GM21526 (cell line): ENCODE results near the gene FAM184A.
"Not testable (repeated sequence)": the region's sequence is repeated elsewhere in the genome, so short reads cannot be mapped to it uniquely, and the experiment has no call there.

Experiments used
- ATAC-seq: cut with Tn5 transposase; IDR thresholded peaks from one replicate; pipeline ENCODE4 v1.9.1; 2021; ENCODE audit warnings: moderate library complexity; ENCODE audit not compliant: unreplicated experiment, low FRiP score

FAM184A gene

GRCh38 chr6:119078376-119079282 is at the start of gene FAM184A:
TSS of gene FAM184A (minus strand) at chr6:119078664. CDS start at chr6:119078299, 365 bp downstream.
- ATAC-seq: peak; percentile 66

GRCh38 chr6:119127627-119128026 is 49.2 kb upstream of the FAM184A start:
- ATAC-seq: no peak

- no peak for ATAC-seq
Measured at GRCh38 chr6:119126826-119127225, 48.4 kb upstream of the FAM184A start.

- ATAC-seq: no peak
Measured at GRCh38 chr6:119126140-119126539, 47.7 kb upstream of the FAM184A start.

GRCh38 chr6:119125576-119125975 is 47.1 kb upstream of the FAM184A start:
- ATAC-seq: no peak

GRCh38 chr6:119124079-119124824 is 45.8 kb upstream of the FAM184A start:
- no peak for ATAC-seq

GRCh38 chr6:119122336-119122735 is 43.9 kb upstream of the FAM184A start:
- ATAC-seq: no peak

GRCh38 chr6:119121367-119121766 is 42.9 kb upstream of the FAM184A start:
- no peak for ATAC-seq

GRCh38 chr6:119119989-119120388 is 41.5 kb upstream of the FAM184A start:
- ATAC-seq: no peak

- ATAC-seq: not testable (repeated sequence)
Measured at GRCh38 chr6:119119062-119119461, 40.6 kb upstream of the FAM184A start.

GRCh38 chr6:119116712-119117281 is 38.3 kb upstream of the FAM184A start:
- ATAC-seq: no peak

GRCh38 chr6:119113961-119114360 is 35.5 kb upstream of the FAM184A start:
- ATAC-seq: no peak

- no peak for ATAC-seq
Measured at GRCh38 chr6:119112812-119113530, 34.5 kb upstream of the FAM184A start.

GRCh38 chr6:119110601-119111548 is 32.4 kb upstream of the FAM184A start:
- peak; percentile 84 for ATAC-seq

GRCh38 chr6:119109654-119110325 is 31.3 kb upstream of the FAM184A start:
- no peak for ATAC-seq

- ATAC-seq: no peak
Measured at GRCh38 chr6:119108076-119108475, 29.6 kb upstream of the FAM184A start.

- no peak for ATAC-seq
Measured at GRCh38 chr6:119105282-119105681, 26.8 kb upstream of the FAM184A start.

- no peak for ATAC-seq
Measured at GRCh38 chr6:119102901-119103300, 24.4 kb upstream of the FAM184A start.

GRCh38 chr6:119100115-119100514 is 21.7 kb upstream of the FAM184A start:
- no peak for ATAC-seq
